Progenitor cell of endocrine pancreas (in vitro differentiated cells): ENCODE measurements around the gene ADAR. TPM values are rescaled to one million over a fixed set of nuclear protein-coding genes. Genes with fewer than 3 reads are reported as not detected.
A peak's percentile ranks its signal among the peaks of the same experiment; 100 is the strongest.

Experiments used
- DNase-seq: peaks from one replicate; pipeline ENCODE4 v3.0.0; 2021; ENCODE audit warnings: low spot score; ENCODE audit not compliant: unreplicated experiment
- H3K27ac Mint-ChIP-seq: 2 replicates; pipeline ENCODE4 v1.8.0; 2021; ENCODE audit warnings: mild to moderate bottlenecking, moderate library complexity, mixed read lengths
- H3K27me3 Mint-ChIP-seq: 2 replicates; pipeline ENCODE4 v1.8.0; 2021; ENCODE audit warnings: mixed read lengths
- H3K36me3 Mint-ChIP-seq: 2 replicates; pipeline ENCODE4 v1.8.0; 2022; ENCODE audit warnings: mixed read lengths; ENCODE audit not compliant: insufficient read depth
- H3K4me1 Mint-ChIP-seq: 2 replicates; pipeline ENCODE4 v1.8.0; 2021; ENCODE audit warnings: low read depth, mixed read lengths
- H3K4me3 Mint-ChIP-seq: 2 replicates; pipeline ENCODE4 v1.8.0; 2021; ENCODE audit warnings: low read depth, mild to moderate bottlenecking, moderate library complexity, mixed read lengths
- H3K9me3 Mint-ChIP-seq: 2 replicates; pipeline ENCODE4 v1.8.0; 2021; ENCODE audit warnings: low read depth, mixed read lengths
- CTCF ChIP-seq: fragments of 200-600 bp; sonication (generic); IDR thresholded peaks from one replicate; pipeline ENCODE4 v1.5.0; 2021; ENCODE audit warnings: antibody characterized with exemption, mild to moderate bottlenecking; ENCODE audit not compliant: unreplicated experiment
- total RNA-seq: library from RNA; stranded (reverse); gene quantifications from 2 replicates; pipeline ENCODE4 v1.2.1, GENCODE V29; 2021

Gene ADAR
- total RNA-seq, 1 donor from 2014 or later, result 179 TPM

- Mint-ChIP-seq H3K36me3 (peaks cover 30% of the 10 kb centered on the region), H3K27ac (no peak overlapping the region), H3K27me3 (no peaks in the 10 kb centered on the region), H3K4me1 (peaks cover 30% of the 10 kb centered on the region), H3K4me3 (no peak overlapping the region), H3K9me3 (no peaks in the 10 kb centered on the region)
- DNase-seq, result no peak
- no peak for TF ChIP-seq CTCF
Observed at GRCh38 chr1:154550070-154550469, 57.9 kb downstream of the ADAR start.

- Mint-ChIP-seq H3K27me3 (peaks cover 7% of the 10 kb centered on the region), H3K27ac (peak overlapping the region; percentile 70), H3K4me1 (peaks cover 30% of the 10 kb centered on the region), H3K9me3 (no peaks in the 10 kb centered on the region), H3K4me3 (no peak overlapping the region), H3K36me3 (peaks cover 26% of the 10 kb centered on the region)
- no peak for TF ChIP-seq CTCF
- no peak for DNase-seq
Observed at GRCh38 chr1:154549202-154549770, 58.7 kb downstream of the ADAR start.

- H3K27ac Mint-ChIP-seq, result no peak overlapping the region
- peak overlapping the region; percentile 1 for H3K4me3 Mint-ChIP-seq
Observed at GRCh38 chr1:154548028-154548427, 60.0 kb downstream of the ADAR start.

GRCh38 chr1:154547105-154547732 is 60.8 kb downstream of the ADAR start:
- no peak for TF ChIP-seq CTCF
- Mint-ChIP-seq H3K27me3 (peaks cover 15% of the 10 kb centered on the region), H3K9me3 (no peaks in the 10 kb centered on the region), H3K27ac (peak overlapping the region; percentile 10), H3K4me3 (no peak overlapping the region), H3K4me1 (peaks cover 30% of the 10 kb centered on the region), H3K36me3 (peaks cover 17% of the 10 kb centered on the region)
- no peak for DNase-seq

More at GRCh38 chr1:154548028-154548427, 60.0 kb downstream of the ADAR start:
- Mint-ChIP-seq H3K9me3 (no peaks in the 10 kb centered on the region), H3K36me3 (peaks cover 19% of the 10 kb centered on the region), H3K27me3 (peaks cover 13% of the 10 kb centered on the region), H3K4me1 (peaks cover 30% of the 10 kb centered on the region)
- DNase-seq, result no peak
- TF ChIP-seq CTCF, result no peak

GRCh38 chr1:154546264-154547063 is 61.5 kb downstream of the ADAR start:
- Mint-ChIP-seq H3K36me3 (peaks cover 14% of the 10 kb centered on the region), H3K9me3 (no peaks in the 10 kb centered on the region), H3K27ac (peak overlapping the region; percentile 77), H3K4me3 (no peak overlapping the region), H3K4me1 (peaks cover 30% of the 10 kb centered on the region), H3K27me3 (peaks cover 22% of the 10 kb centered on the region)
- DNase-seq, result peak; percentile 29
- peak; percentile 68 for TF ChIP-seq CTCF
